ENCODE data around the gene NUP62. TPM values are rescaled to one million over a fixed set of nuclear protein-coding genes. Genes with fewer than 3 reads are reported as not detected.
"Not testable (repeated sequence)": the region's sequence is repeated elsewhere in the genome, so short reads cannot be mapped to it uniquely, and the experiment has no call there.

NUP62 gene
- total RNA-seq, 1 donor from 2014 or later = 28.4 TPM

DNA sequence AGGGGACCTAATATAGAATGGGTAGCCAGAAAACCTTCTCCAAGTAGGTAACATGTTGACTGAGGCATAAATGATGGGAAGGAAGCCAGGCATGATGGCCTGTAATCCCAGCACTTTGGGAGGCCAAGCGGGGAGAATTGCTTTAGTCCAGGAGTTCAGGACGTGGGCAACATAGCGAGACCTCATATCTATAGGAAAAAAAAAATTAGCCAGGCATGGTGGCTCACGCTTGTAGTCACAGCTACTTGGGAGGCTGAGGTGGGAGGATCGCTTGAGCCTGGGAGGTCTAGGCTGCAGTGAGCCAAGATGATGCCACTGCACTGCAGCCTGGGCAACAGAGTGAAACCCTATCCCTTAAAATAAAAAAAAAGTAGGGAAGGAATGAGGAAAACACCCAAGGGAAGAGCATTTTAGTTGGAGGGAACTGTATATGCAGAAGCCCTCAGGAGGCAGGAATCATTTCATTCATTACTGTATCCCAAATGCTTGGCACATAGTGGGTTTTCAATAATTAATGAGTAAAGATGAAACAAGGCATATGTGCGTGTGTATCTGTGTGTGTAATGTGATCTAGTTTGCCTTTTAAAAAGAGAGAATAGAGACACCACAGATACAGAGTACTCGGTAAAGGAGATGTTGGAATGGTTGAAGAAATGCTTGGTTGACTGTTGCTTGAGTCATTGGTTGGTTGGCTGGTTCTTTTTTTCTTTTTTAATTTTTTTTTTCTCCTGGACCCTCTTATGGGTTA, 2.2 kb upstream of the NUP62 start:
- DNase-seq = no peak
- no peak for ATAC-seq
- intact Hi-C loops (cut with micrococcal nuclease) = loop anchor here (10.0 kb wide), 1 partner anchor 53 kb away; no protein-coding TSS in a partner anchor

DNA sequence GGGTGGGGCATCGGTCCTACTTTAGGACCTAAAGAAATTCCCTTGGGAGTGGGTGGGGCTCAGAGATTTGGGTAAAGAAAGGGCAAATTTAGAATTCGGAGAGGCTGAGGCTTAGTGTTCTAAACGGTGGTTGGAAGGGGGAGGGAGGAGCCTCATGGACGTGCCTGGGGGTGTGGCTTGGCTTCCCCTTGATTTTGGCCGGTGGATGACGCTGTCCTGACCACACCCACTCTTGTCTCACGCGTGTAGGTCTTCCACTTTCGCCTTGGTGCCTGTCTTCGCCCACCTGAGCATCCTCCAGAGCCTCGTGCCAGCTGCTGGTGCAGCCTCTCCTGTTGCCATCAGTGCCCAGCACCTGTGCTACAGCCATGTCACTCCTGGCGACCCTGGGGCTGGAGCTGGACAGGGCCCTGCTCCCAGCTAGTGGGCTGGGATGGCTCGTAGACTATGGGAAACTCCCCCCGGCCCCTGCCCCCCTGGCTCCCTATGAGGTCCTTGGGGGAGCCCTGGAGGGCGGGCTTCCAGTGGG, 1.2 kb upstream of the NUP62 start:
- peak; percentile 47 for DNase-seq
- no peak for ATAC-seq
- intact Hi-C loops (cut with micrococcal nuclease) = loop anchor here (10.0 kb wide), 1 partner anchor 54 kb away; no protein-coding TSS in a partner anchor

DNA sequence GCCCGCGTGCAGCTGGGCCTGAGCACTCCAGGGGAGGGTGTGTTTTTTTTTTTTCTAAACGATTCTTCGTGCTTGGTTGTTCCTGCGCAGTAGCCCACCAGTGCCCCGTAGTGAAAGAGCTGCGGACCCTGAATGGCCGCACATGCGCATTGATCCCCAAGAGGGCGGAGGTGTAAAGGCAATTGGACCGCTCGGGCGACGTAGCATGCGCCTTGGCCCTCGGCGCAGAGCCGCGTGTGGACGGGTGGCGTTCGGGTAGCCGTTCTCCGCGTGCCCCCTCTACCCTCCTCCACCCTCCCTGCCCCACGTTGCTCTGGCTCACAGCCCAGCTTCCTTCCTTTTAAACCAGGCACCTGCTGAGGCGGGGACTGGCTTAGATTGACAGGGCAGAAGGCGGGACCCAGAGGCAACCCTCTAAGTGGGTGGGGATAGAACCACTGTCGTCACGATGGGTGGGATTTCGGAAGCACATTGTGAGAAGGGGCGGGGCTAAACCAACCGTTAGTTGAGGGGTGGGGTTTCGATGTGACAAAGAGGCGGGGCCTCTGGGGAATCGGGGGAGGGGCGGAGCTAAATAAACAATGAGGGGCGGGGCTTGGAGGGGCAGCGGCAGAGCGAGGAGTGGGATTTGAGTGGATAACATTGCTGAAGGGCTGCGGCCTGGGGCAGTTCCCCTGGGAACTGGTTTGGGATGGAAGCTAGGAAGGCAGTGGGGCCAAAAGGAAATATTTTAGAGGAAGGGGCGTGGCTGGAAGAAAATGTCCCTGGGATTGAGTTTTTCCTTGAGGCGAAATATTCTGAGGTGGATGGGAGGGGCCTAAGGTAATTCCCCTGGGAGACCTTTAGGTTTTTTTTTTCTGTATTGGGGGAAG, 543 bp upstream of the NUP62 start:
- intact Hi-C loops (cut with micrococcal nuclease) = loop anchor here (10.0 kb wide), 1 partner anchor 55 kb away; no protein-coding TSS in a partner anchor
- peak; percentile 92 for ATAC-seq
- peak; percentile 93 for DNase-seq

DNA sequence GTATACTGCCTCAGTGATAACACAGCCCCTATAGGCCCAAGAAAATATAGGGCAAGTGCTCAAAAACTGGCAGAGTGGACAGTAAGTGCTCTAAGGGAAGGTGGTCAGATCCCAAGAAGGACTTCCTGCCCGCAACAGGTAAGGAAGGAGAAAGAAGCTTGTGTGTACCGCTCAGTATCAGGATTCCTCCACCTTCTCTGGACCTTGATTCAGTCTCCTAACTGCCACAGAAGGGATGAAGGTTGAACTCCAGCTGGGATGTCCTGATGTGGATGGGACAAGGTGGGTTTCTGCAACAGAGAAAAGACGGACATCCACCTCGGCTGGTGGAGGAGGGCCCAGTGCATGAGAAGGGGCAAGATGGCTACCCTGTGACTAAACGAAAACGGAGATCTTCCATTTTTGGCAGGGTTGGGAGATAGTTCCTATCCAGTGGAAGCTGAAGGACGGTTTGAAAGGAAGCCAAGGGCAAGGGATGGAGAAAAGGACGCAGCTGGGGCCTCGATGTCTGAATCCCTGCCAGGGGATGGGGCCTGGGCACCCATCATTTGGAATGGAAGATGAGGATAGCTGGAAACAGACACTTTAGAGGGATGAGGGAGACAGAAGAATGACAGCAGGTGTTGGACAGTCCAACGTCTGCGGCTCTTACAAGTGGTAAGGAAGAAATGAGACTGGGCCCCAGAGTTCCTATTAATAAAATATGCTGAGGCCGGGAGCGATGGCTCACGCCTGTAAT, 1.6 kb downstream of the NUP62 start:
- intact Hi-C loops (cut with micrococcal nuclease) = no loop called here
- DNase-seq (no peak), ATAC-seq (no peak)

DNA sequence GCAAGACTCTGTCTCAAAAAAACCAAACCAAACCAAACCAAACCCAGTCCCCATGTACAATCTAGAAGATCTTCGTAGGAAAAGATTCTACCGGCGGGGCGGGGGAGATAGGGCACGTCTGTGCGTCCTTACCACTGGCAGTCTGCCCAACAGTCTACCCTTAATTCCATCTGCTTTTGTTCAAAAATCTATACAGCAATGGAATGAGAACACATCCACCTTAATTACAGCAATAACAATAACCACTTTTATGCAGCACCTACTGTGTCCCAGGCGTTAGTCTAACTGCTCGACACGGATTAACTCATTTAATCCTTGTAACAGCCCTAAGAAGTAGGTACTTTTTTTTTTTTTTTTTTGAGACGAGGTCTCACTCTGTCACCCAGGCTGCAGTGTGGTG, 2.8 kb downstream of the NUP62 start:
- DNase-seq (no peak), ATAC-seq (no peak)
- intact Hi-C loops (cut with micrococcal nuclease) = no loop called here

DNA sequence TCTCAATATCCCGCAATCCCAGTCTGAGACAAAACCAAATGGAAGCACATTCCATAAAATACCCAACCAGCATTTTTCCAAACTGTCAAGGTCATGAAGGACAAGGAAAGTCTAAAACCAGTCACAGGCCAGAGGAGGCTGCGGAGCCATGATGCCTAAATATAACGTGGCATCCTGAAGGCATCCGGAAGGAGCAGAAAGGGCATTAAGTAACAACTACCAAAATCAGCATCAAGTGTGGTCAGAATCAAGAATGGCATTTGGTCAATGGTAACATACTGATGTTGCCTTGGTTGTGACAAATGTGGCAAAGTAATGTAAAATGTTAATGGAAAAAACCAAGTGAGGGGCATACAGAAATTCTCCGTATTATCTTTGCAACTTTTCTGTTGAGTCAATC, 3.8 kb downstream of the NUP62 start:
- no peak for DNase-seq
- intact Hi-C loops (cut with micrococcal nuclease) = no loop called here
- no peak for ATAC-seq

DNA sequence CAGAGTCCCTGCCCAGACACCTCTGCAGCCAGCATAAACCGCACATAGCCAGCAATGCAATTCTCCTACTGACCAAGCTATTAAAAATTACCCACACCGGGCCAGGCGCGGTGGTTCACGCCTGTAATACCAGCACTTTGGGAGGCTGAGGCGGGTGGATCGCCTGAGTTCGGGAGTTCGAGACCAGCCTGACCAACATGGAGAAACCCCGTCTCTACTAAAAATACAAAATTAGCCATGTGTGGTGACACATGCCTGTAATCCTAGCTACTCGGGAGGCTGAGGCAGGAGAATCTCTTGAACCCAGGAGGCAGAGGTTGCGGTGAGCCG, 4.5 kb downstream of the NUP62 start:
- intact Hi-C loops (cut with micrococcal nuclease); DNase-seq; ATAC-seq: not testable (repeated sequence)

DNA sequence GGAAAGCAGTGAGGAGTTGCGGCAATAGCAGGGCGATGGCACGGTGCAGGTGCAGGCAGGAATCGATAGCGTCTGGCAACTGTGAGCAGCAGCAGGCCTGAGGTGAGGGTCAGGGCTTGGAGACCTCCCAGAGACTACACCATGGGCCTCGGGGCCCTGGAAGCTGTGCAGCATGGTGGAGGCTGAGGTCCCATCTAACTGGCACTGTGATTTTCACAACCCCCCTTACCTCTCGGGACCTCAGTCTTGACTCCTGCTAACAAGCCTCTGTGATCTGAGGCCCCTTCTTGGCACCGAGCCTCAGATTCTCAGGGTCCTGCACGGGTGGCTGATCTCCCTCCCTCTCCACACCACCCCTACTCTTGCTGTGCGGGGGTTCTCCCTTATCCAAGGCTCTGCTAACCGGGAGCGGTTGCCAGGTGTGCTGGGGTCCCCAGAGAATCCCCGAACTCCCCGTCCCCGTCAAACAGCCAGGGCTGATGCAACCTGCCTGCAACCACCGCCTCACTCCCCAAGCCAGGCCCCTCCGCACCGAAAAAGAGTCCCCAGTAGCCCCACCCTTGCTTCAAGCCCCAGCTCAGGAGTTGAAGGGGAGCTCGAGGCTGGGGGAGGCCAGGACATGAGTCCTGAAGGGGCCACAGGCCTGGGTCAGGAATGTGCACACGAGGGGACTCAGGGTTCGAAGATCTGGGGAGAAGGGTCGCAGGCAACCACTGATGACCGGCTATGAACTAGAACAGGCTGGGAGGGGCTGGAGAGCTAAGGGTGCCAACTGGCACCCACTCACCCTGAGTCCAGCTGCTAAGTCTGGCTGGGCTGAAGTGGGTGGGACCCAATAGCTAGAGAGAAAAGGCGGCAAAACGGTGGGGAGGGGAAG, 5.1 kb downstream of the NUP62 start:
- DNase-seq = no peak
- intact Hi-C loops (cut with micrococcal nuclease) = no loop called here
- ATAC-seq = no peak

DNA sequence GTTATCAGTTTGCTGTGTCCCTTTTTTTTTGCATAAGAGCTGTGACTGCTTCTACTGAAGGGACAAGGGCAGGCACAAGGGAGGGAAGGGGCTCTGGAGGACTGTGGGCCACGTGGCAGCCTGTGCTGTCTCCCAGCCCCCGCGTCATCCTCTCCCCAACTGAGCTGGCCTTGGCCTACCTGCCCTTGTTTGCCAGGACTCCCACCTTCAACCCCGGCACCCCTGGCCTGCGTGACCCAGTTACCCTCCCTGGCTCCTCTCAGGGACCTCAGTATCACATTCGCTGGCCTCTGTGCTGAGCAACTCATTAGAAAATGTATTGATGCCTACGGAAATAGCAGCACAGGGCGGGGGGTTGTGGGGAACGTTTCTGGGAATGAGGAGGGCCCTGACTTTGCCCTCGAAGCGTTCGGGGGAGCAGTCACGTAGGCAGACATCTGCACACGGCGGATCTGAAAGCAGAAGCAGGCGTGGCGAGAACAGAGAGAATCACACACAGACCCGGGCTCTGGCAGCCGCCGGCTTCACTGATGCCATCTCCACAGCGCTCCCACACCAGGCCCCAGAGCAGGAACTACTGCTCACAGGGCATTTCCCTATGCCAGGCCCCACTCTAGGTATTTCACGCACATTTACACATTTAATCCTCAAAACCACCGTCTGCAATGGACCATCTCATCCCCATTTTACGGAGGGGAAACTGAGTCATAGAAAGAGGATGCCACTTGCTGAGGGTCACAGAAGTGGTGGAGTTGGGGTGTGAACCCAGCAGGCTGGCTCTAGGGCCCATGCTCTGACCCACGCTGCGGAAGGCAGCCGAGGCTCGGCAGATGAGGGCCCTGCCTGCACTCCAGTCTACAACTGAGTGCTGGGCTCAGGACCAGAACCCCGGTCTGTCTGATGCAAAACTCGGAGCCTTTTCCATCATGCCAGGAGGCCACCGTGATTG, 6.0 kb downstream of the NUP62 start:
- intact Hi-C loops (cut with micrococcal nuclease) = no loop called here
- ATAC-seq (no peak), DNase-seq (peak; percentile 38)

DNA sequence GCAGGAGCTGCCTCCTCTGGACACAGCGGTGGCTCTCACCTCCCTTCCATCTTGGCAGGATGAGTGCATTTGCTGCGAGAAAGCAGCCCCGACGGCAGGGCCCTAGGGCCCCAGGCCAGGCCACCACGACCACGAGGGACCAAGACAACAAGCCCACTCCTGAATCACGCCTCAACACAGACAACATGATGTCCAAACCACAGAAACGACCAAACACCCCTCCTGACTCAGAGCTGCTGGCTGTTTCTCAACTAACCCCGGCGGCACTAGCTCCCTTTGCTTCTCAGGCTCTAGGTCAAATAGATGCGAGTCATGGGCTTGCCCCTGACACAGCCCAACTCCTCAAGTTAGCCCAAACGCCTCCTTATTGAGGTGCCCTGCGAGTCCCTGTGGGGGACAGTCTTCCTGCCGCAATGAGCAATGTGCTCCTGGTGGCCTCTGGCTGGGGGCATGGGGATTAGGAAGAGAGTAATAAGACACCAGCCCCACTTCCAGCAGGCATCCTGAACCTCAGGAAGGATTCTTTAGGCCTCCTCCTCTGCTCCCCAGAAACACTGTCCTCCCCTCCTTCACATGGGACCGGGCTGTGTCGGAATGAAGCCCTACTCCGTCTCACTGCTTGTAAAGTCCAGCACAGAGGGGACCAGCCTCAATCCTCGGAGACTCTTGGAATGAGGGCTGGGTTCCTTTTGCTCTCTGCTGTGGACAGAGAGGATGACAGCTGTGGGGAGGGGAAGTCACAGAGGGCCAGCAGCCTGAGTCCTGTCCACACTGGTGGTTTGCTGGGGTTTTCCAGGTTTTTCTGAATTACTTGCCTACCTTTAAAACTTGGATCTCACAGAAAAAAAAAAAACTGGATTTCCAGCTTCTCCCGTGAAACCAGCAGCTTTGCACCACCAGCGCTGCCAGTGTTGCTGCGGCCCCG, 7.2 kb downstream of the NUP62 start:
- intact Hi-C loops (cut with micrococcal nuclease) = no loop called here
- DNase-seq (no peak), ATAC-seq (no peak)

DNA sequence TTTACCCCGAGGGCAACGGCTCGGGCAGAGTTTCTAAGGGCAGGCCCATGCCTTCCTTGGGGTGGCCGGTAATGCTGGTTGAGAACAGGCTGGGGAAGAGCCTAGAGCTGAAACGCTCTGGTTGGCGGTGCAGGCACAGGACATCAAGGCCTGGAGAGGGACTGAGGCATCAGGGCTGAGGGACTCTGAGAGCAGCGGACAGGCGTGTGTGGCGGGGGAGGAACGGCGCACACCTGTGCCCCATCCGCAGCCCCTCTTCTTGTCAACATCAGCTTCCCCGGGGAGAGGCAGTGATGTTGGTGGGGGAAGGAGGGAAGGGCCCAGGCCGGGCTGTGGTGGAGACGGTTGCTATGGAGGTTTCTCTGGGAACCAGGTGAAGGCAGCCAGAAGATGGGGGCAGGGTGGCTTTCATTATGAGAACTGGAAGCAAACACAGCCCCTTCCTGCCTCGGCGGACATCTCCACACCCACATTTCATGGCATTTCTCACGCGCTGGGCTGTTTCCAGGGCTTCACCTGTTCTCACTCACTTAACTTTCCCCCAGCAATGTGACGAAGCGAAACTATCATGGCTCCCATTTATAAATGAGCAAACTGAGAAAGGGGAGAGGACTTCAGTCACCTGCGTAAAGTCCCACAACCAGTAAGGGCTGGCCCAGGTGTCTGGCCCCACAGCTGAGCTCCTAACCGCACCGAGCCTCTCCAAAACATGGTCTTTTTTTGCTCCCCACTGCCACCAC, 8.5 kb downstream of the NUP62 start:
- no peak for ATAC-seq
- intact Hi-C loops (cut with micrococcal nuclease) = no loop called here
- no peak for DNase-seq

DNA sequence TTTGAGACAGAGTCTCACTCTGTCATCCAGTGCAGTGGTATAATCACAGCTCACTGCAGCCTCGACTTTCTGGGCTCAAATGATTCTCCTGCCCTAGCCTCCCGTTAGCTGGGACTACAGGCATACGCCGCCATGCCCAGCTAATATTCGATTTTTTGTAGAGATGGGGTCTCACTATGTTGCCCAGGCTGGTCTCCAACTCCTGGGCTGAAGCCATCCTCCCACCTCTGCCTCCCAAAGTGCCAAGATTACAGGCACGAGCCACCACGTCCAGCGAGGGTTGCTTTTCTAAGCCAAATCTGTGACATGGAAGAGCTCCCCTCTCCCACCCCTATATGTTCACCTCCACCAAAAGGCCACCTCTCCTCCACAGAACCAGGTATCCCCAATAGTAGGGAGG, 11.2 kb downstream of the NUP62 start:
- no peak for ATAC-seq
- intact Hi-C loops (cut with micrococcal nuclease) = no loop called here
- no peak for DNase-seq

DNA sequence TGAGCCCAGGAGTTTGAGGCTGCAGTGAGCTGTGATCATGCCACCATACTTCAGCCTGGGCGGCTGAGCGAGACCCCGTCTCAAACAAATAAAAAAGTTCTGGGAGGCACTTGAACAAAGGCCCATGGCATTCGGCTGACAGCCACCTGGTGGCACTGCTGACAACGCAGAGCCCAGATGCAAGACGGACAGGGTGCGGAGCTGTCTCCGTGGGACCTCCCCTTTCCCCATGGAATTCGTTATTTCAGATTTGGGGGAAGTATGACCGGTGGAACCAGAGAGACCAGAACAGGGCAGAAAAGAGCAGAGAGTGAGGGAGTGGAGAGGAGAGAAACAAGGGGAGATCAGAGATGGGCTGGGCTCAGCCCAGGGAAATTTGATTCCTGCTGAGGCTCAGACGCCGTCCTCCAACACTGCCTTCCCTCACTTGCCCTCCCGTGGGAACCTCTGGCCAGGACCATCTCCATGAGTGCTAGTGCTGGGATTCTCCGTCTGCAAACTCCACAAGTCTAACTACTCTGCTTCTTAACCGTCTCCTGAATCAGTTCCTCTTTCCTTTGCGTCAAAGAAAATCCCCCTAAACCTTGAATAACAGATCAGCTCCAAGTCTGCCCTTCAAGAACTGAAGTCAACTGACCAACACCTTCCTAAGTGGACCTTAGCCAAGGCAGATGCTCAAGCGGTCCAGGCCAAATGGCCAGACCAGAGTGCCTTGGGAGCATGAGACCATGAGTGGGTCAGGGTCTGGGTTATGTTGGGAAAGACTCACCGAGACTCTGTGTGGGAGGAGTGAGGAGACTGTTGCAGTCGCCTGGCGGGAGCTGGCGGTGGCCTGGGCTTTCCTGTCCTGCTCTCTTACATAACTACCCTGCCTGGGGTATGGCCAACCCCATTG, 12.2 kb downstream of the NUP62 start:
- no peak for ATAC-seq
- intact Hi-C loops (cut with micrococcal nuclease) = no loop called here
- DNase-seq = no peak

DNA sequence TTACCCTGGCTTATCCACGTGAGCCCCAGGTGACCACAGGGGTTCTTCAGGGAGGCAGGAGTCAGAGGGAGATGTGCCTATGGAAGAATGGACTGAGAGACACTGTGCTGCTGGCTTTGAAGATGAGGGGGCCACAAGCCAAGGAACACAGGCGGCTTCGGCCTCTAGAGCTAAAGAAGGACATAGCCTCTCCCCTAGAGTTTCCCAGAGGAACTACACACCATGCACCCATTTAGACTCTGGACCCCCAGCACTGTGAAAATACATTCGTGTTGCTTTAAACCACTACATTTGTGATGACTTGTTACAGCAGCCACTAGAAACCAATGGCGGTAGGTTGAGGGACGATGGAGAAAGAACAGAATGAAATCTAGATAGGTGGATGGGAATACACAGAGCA, 14.0 kb downstream of the NUP62 start:
- ATAC-seq (no peak), DNase-seq (no peak)
- intact Hi-C loops (cut with micrococcal nuclease) = no loop called here

DNA sequence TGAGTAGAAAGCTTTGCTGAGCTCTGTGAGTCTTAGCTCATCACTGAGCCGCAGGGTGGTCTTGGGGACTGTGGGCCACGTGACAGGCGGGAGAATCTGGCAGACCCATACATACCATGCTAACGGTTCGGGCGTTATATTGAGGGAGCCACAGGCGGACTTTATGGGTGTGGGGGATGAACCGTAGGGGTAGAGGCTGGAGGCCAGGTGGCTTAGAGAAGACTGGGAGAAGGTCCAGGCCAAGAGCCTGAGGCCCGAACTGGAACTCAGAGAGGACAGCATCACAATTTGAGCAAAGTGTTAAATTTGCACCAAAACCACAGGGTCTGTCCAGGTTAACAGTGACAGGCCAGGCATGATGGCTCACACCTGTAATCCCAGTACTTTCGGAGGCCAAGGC, 15.6 kb downstream of the NUP62 start:
- ATAC-seq (no peak), DNase-seq (no peak)
- intact Hi-C loops (cut with micrococcal nuclease) = no loop called here

Data from left ventricle myocardium superior (tissue), 1 donor.